Stomach (tissue), 4 donors: ENCODE measurements around the gene LRRC28.

Experiments used
- CTCF ChIP-seq, 7 experiments: fragments of 450-650 bp in 4 of 7; fragments of 200-600 bp in 3 of 7; sonication (generic) in 3 of 7; IDR thresholded peaks; one replicate each; pipeline ENCODE4 v1.5.1; 2016 to 2019; ENCODE audit warnings: antibody characterized with exemption in 7 of 7, control low read depth in 2 of 7, mild to moderate bottlenecking in 1 of 7
- EP300 ChIP-seq: sonication (generic); formaldehyde crosslinking; IDR thresholded peaks from one replicate; pipeline ENCODE4 v1.6.1; 2017; ENCODE audit warnings: antibody characterized with exemption
- POLR2A ChIP-seq, 4 donors: fragments of 450-650 bp; IDR thresholded peaks; one replicate each; pipeline ENCODE4 v1.6.1; 2016; ENCODE audit warnings: antibody characterized with exemption in 4 of 4, control low read depth in 2 of 4, mild to moderate bottlenecking in 1 of 4, moderate library complexity in 1 of 4
- POLR2AphosphoS5 ChIP-seq, 3 donors: sonication (generic); formaldehyde crosslinking; IDR thresholded peaks; one replicate each; pipeline ENCODE4 v1.6.1; 2016; ENCODE audit warnings: antibody characterized with exemption in 3 of 3

DNA sequence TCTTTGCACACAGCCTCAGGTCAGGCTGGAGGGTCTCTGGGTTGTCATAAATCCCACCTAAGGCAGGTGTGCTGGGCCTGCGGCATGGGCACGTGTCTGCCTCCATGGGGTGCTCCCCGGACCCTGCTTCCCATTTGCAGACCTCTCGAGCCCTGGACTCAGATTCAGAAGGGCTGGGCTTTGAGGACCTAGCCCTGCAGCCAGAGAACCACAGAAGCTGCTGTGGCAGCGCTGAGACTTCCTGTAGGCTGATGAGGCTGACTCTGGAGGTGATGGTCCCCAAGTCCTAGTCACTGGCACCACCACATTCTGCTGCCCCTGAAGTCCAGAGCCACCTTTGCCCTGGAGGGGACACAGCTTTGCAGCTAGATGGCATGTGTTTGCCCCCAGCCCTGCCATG is 156.4 kb downstream of the LRRC28 start:
- no peak for TF ChIP-seq EP300
- no peak for TF ChIP-seq CTCF (IDR thresholded peaks at IDR 0.05)
- no peak for TF ChIP-seq POLR2A (IDR thresholded peaks at IDR 0.05)
- TF ChIP-seq POLR2AphosphoS5 (IDR thresholded peaks at IDR 0.05): no peak
